ENCODE data around the gene KHDC1L. TPM values are rescaled to one million over a fixed set of nuclear protein-coding genes. Genes with fewer than 3 reads are reported as not detected.
"Not testable (repeated sequence)": the region's sequence is repeated elsewhere in the genome, so short reads cannot be mapped to it uniquely, and the experiment has no call there.

KHDC1L gene
- total RNA-seq, 1 experiment from 2014 or later: not detected

- no peaks in the 10 kb centered on the region for H3K27me3 Mint-ChIP-seq (ENCODE audit: unreplicated experiment)
- no peak overlapping the region for H3K4me3 Mint-ChIP-seq (ENCODE audit: low read depth, unreplicated experiment)
- H3K27ac Mint-ChIP-seq (ENCODE audit: unreplicated experiment): no peak overlapping the region
- CTCF ChIA-PET: no interaction called here
- H3K9me3 Mint-ChIP-seq (ENCODE audit: low read depth, unreplicated experiment): no peaks in the 10 kb centered on the region
- no TSS peak for BruUV-seq (replicated peaks)
- DNase-seq: no peak
- H3K4me1 Mint-ChIP-seq (ENCODE audit: low read depth, unreplicated experiment): no peaks in the 10 kb centered on the region
- no peaks in the 10 kb centered on the region for H3K36me3 Mint-ChIP-seq (ENCODE audit: insufficient read depth, unreplicated experiment)
- no peak for TF ChIP-seq CTCF (IDR thresholded peaks at IDR 0.05; ENCODE audit: unreplicated experiment)
- intact Hi-C loops (cut with micrococcal nuclease; ENCODE audit: unreplicated experiment): no loop called here
Observed at GRCh38 chr6:73234733-73235132, 9.4 kb upstream of the KHDC1L start.

- CTCF ChIA-PET; intact Hi-C loops (cut with micrococcal nuclease; ENCODE audit: unreplicated experiment); DNase-seq; BruUV-seq (replicated peaks); H3K9me3 Mint-ChIP-seq (ENCODE audit: low read depth, unreplicated experiment); H3K4me3 Mint-ChIP-seq (ENCODE audit: low read depth, unreplicated experiment); H3K4me1 Mint-ChIP-seq (ENCODE audit: low read depth, unreplicated experiment); H3K36me3 Mint-ChIP-seq (ENCODE audit: insufficient read depth, unreplicated experiment); H3K27me3 Mint-ChIP-seq (ENCODE audit: unreplicated experiment); H3K27ac Mint-ChIP-seq (ENCODE audit: unreplicated experiment): not testable (repeated sequence)
Observed at GRCh38 chr6:73233971-73234370, 8.7 kb upstream of the KHDC1L start.

GRCh38 chr6:73233048-73233447 lies 7.8 kb upstream of the KHDC1L start:
- no TSS peak for BruUV-seq (replicated peaks)
- Mint-ChIP-seq H3K4me1 (ENCODE audit: low read depth, unreplicated experiment) (no peaks in the 10 kb centered on the region), H3K9me3 (ENCODE audit: low read depth, unreplicated experiment) (no peaks in the 10 kb centered on the region), H3K36me3 (ENCODE audit: insufficient read depth, unreplicated experiment) (no peaks in the 10 kb centered on the region), H3K27ac (ENCODE audit: unreplicated experiment) (no peak overlapping the region), H3K27me3 (ENCODE audit: unreplicated experiment) (no peaks in the 10 kb centered on the region), H3K4me3 (ENCODE audit: low read depth, unreplicated experiment) (no peak overlapping the region)
- no peak for DNase-seq
- CTCF ChIA-PET: no interaction called here
- TF ChIP-seq CTCF (IDR thresholded peaks at IDR 0.05; ENCODE audit: unreplicated experiment): no peak
- intact Hi-C loops (cut with micrococcal nuclease; ENCODE audit: unreplicated experiment): no loop called here

GRCh38 chr6:73231986-73232391 lies 6.7 kb upstream of the KHDC1L start:
- CTCF ChIA-PET: no interaction called here
- intact Hi-C loops (cut with micrococcal nuclease; ENCODE audit: unreplicated experiment): no loop called here
- BruUV-seq (replicated peaks): no TSS peak
- TF ChIP-seq CTCF (IDR thresholded peaks at IDR 0.05; ENCODE audit: unreplicated experiment): no peak
- no peak for DNase-seq
- Mint-ChIP-seq H3K36me3 (ENCODE audit: insufficient read depth, unreplicated experiment) (no peaks in the 10 kb centered on the region), H3K27me3 (ENCODE audit: unreplicated experiment) (no peaks in the 10 kb centered on the region), H3K9me3 (ENCODE audit: low read depth, unreplicated experiment) (no peaks in the 10 kb centered on the region), H3K4me1 (ENCODE audit: low read depth, unreplicated experiment) (no peaks in the 10 kb centered on the region), H3K27ac (ENCODE audit: unreplicated experiment) (no peak overlapping the region), H3K4me3 (ENCODE audit: low read depth, unreplicated experiment) (no peak overlapping the region)

GRCh38 chr6:73227606-73228255 lies 2.4 kb upstream of the KHDC1L start:
- CTCF ChIA-PET: no interaction called here
- H3K4me3 Mint-ChIP-seq (ENCODE audit: low read depth, unreplicated experiment): no peak overlapping the region
- no peak for TF ChIP-seq CTCF (IDR thresholded peaks at IDR 0.05; ENCODE audit: unreplicated experiment)
- no TSS peak for BruUV-seq (replicated peaks)
- DNase-seq: no peak
- H3K27ac Mint-ChIP-seq (ENCODE audit: unreplicated experiment): no peak overlapping the region
- no peaks in the 10 kb centered on the region for H3K9me3 Mint-ChIP-seq (ENCODE audit: low read depth, unreplicated experiment)
- H3K27me3 Mint-ChIP-seq (ENCODE audit: unreplicated experiment): no peaks in the 10 kb centered on the region
- H3K4me1 Mint-ChIP-seq (ENCODE audit: low read depth, unreplicated experiment): no peaks in the 10 kb centered on the region
- intact Hi-C loops (cut with micrococcal nuclease; ENCODE audit: unreplicated experiment): no loop called here
- H3K36me3 Mint-ChIP-seq (ENCODE audit: insufficient read depth, unreplicated experiment): no peaks in the 10 kb centered on the region
